GM12872 (cell line): Measurements from ENCODE around the gene PIP5K1C.

ENCODE experiments used
- TF ChIP-seq, protein P1 (sequence below): IDR thresholded peaks from 3 replicates; pipeline ENCODE4 v1.5.1; 2011; ENCODE audit warnings: low read depth, mild to moderate bottlenecking, low read length, moderate library complexity; ENCODE audit not compliant: insufficient read depth

PIP5K1C gene

GRCh38 chr19:3725640-3726310, 25.5 kb upstream of the PIP5K1C start:
- TF ChIP-seq, protein P1, sequence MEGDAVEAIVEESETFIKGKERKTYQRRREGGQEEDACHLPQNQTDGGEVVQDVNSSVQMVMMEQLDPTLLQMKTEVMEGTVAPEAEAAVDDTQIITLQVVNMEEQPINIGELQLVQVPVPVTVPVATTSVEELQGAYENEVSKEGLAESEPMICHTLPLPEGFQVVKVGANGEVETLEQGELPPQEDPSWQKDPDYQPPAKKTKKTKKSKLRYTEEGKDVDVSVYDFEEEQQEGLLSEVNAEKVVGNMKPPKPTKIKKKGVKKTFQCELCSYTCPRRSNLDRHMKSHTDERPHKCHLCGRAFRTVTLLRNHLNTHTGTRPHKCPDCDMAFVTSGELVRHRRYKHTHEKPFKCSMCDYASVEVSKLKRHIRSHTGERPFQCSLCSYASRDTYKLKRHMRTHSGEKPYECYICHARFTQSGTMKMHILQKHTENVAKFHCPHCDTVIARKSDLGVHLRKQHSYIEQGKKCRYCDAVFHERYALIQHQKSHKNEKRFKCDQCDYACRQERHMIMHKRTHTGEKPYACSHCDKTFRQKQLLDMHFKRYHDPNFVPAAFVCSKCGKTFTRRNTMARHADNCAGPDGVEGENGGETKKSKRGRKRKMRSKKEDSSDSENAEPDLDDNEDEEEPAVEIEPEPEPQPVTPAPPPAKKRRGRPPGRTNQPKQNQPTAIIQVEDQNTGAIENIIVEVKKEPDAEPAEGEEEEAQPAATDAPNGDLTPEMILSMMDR: no peak

GRCh38 chr19:3725121-3725520, 24.9 kb upstream of the PIP5K1C start:
- TF ChIP-seq, protein P1: no peak

DNA sequence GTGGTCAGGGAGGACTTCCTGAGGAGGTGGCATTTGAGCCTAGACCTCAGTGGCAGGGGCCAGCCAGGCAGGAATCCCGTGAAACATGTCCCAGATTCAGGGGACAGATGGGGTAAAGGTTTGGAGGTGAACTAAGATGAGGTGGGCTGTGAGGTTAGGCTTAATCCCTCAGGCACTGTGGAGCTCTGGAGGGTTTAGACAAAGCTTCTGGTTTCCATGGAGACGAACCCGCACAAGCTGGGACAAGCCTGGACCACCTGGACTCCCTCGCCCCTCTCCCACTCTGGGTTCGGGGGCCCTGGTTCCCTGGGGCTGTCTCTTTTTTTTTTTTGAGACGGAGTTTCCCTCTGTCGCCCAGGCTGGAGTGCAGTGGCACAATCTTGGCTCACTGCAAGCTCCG, 23.6 kb upstream of the PIP5K1C start:
- TF ChIP-seq, protein P1: no peak

DNA sequence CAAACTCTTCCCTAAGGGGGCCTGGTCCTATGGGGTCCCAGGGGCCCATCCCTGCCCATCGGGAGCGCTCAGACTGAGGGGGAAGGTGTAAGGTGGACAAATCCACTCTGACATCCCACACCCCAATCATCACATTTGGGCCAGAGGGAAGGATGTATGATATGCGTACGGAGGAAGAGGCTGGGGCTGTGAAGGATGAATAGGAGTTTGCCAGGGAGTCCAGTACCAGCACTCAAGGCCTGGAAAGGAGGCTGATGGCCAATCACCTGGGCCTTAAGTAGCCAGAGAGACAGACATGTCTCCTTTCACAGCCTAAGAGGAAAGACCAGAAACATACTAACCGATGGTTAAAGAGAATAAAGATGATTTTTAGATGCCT, 22.8 kb upstream of the PIP5K1C start:
- TF ChIP-seq, protein P1: no peak

- TF ChIP-seq, protein P1: no peak
Observed at GRCh38 chr19:3722443-3723109, 22.3 kb upstream of the PIP5K1C start.

GRCh38 chr19:3721887-3722442, 21.7 kb upstream of the PIP5K1C start:
- TF ChIP-seq, protein P1: no peak

- TF ChIP-seq, protein P1: no peak
Observed at GRCh38 chr19:3721131-3721886, 21.0 kb upstream of the PIP5K1C start.
